GM21723 (cell line): ENCODE data around the gene CCDC183.
"Not testable (repeated sequence)": the region's sequence is repeated elsewhere in the genome, so short reads cannot be mapped to it uniquely, and the experiment has no call there.

Source experiments
- ATAC-seq: cut with Tn5 transposase; IDR thresholded peaks from one replicate; pipeline ENCODE4 v1.9.1; 2021; ENCODE audit warnings: mild to moderate bottlenecking, moderate library complexity; ENCODE audit not compliant: unreplicated experiment

The CCDC183 gene

DNA sequence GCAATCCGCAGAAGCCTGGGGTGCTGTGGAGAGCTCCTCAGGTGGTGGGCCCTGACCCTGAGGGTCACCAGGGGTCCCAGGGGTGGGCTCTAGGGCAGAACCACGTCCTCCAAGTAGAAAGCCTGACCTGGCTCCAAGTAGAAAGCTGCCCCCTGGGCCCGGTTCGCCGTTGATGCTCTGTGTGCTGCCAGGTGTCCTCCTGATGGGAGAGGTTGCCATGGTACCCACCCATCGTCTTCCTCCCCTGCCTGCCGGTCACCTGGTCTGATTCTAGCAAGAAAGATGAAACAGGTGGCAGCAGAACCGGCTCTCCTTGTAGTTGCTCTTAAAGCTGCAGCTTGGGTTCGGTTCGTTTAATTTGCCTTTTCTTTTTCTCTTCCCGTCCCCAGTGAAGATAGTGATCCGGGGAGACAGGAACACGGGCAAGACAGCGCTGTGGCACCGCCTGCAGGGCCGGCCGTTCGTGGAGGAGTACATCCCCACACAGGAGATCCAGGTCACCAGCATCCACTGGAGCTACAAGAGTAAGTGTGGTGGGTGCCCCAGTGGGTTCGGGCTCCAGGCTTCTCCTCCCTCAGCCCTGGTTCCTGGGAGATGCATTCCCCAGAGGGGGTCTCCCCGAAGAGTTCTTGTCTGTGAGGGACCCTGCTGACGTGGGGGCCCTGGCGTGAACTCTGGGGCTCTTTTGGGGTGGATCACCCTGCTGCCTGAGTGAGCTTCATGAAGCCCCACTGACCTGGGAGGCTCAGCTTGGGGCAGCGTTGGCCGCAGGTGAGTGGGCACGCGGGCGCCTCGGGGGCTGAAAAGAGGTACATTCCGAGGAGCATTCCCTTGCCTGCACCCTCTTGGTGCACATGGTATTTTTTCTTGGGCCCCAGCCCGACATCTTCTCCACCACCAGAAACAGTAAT is 27.3 kb downstream of the CCDC183 start:
- ATAC-seq: no peak

- no peak for ATAC-seq
Observed at GRCh38 chr9:136824496-136825225, 28.5 kb downstream of the CCDC183 start.

DNA sequence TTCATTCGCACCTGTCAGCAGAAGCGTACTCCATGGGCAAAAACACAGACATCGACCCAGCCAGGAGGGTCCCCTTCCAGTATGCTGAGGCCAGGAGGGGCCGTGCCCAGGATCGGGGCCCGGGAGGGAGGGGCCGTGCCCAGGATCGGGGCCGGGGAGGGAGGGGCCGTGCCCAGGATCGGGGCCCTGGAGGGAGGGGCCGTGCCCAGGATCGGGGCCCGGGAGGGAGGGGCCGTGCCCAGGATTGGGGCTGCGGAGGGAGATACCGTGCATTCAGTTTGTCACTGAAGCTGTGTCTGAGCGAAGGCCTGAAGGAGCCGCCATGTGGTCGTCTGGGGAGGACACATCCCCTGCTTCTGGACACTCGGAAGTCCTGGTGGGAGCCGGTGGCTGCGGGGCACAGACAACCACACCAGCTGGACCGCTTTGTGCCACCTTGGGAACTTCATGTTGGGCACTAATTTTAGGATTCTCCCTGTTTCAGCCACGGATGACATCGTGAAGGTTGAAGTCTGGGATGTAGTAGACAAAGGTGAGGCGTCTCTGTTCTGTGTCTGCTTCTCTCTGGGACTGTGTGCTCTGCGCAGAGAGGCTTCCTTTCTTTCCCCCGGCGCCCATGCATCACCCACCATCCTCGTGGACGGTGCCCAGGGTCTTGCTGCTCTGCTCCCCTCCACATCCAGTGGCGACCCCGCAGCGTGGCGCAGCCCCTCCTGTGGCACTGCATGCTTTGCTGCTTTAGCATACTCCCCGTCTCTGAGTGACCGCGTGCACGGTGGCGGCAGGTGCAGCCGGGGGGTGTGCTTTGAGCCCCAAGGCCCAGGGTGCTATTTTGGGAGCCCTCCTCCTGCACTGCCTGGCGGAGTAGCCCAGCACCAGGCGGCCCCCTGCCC is 29.4 kb downstream of the CCDC183 start:
- ATAC-seq: no peak

GRCh38 chr9:136826188-136826541 is 30.0 kb downstream of the CCDC183 start:
- ATAC-seq: no peak

- no peak for ATAC-seq
Observed at GRCh38 chr9:136826703-136827582, 30.8 kb downstream of the CCDC183 start.

- no peak for ATAC-seq
Observed at GRCh38 chr9:136827794-136828473, 31.8 kb downstream of the CCDC183 start.

DNA sequence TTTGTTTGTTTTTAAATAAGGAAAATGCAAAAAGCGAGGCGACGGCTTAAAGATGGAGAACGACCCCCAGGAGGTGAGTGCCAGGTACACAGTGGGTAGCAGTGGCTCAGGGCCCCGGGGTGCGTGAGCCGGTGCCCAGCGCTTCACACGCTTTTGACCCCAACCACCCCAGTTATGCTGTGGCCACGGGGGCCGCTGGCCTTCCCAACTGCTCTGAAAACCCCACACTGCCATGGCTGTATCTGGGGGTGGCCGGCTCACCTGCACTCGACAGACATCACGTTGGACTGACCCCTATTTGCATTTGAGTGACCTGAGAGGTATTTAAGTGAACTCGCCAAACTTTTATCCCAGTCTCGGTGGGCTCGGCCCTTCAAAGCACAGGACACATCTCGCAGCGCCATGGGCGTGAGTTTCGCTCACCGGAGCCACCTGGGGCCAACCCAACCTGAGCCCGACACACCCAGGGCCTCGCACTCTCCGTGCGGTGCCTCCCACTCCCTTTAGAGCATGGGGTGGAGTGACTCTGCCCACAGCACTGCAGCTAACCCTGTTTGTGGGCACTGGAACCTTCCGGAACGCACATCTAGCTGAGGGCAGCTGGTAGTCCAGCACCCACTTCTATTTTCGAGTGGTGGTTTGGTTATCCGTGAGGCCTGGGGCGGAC is 32.5 kb downstream of the CCDC183 start:
- ATAC-seq: no peak

DNA sequence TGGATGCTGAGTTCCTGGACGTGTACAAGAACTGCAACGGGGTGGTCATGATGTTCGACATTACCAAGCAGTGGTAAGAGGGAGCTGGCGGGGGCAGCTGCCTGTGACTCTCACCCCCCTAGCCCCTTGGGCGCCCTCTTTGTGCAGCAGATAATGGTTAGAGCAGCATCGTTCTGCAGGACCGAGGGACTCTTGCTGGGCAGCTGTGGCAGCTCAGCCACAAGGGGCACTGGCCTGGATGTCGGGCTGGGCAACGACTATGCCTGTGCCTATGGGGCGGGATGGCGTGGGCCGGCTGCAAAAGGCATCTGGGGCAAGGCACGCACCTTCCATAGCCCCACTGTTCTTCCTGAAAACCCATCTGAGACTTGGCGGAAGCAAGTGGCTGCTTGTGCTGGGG is 33.3 kb downstream of the CCDC183 start:
- no peak for ATAC-seq

DNA sequence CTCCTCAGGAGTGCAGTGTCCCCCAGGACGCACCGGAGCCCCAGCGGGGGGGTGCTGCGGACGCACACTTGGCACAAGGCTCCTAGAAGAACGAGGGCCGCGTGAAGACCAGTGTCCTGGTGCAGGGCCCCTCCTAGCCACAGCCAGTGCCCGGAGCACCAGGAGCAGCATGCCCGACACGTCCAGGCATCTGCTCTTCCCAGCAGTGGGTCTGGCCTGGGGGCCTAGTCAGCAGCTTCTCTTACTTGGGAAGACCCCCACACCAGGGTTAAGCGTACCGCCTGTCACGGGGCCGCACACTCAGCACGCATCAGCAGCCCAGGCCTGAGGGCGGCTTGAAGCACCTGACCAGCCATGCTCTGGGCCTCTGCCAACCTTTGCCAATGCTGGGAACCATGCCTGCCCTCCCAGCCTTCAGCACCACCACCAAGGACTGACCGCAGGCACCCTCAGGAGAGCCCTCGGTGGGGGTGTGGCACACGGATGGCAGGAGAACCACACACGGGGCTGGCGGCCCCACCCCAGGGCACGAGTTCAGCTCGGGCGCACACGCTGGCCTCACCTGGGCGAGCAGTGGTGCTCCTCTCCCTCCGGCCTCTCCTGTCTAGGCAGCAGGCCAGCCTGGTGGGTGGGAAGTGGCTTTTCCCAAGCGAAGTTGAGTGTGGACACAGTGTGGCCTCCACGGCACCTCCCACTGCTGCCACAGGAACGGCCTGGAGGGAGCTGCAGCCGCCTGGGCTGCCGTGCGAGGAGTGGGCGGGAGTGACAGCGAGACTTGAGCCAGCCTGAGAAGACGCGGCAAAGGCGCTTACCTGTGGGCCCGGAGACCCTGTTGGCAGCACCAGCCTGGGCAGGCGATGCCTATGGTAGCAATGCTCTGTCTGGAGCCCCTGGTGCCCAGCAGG is 34.1 kb downstream of the CCDC183 start:
- no peak for ATAC-seq

- ATAC-seq: no peak
Observed at GRCh38 chr9:136831002-136831719, 35.0 kb downstream of the CCDC183 start.

DNA sequence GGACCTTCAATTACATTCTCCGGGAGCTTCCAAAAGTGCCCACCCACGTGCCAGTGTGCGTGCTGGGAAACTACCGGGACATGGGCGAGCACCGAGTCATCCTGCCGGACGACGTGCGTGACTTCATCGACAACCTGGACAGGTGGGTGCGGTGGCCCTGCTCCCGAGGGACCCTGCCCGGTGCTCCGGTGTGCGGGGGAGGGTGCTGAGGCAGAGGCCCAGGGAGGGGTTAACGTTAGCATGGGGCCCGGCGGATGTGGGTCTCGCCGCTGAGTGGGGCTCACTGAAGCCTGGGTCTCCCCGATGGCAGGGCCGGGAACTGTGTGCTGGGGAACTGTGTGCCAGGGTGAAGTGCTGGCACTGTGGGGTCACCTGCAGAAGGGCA is 35.6 kb downstream of the CCDC183 start:
- ATAC-seq: no peak

DNA sequence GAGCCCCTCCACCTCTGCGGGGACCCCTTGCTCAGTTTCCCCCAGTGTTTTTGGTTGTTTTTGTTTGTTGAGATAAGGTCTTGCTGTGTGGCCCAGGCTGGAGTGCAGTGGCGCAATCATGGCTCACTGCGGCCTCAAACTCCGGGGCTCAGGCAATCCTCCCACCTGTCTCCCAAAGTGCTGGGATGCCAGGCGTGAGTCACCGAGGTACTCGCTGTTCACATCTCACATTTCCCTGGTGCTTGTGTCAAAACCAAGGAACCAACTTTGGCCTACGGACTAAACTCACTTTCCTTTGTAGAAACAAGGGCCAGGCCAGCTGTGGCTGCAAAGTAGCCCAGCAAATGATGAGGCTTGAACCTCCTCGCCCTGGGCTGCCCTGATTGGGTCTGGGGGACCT is 36.4 kb downstream of the CCDC183 start:
- no peak for ATAC-seq

GRCh38 chr9:136833381-136834048 is 37.4 kb downstream of the CCDC183 start:
- ATAC-seq: not testable (repeated sequence)

- no peak for ATAC-seq
Observed at GRCh38 chr9:136835162-136835931, 39.2 kb downstream of the CCDC183 start.

DNA sequence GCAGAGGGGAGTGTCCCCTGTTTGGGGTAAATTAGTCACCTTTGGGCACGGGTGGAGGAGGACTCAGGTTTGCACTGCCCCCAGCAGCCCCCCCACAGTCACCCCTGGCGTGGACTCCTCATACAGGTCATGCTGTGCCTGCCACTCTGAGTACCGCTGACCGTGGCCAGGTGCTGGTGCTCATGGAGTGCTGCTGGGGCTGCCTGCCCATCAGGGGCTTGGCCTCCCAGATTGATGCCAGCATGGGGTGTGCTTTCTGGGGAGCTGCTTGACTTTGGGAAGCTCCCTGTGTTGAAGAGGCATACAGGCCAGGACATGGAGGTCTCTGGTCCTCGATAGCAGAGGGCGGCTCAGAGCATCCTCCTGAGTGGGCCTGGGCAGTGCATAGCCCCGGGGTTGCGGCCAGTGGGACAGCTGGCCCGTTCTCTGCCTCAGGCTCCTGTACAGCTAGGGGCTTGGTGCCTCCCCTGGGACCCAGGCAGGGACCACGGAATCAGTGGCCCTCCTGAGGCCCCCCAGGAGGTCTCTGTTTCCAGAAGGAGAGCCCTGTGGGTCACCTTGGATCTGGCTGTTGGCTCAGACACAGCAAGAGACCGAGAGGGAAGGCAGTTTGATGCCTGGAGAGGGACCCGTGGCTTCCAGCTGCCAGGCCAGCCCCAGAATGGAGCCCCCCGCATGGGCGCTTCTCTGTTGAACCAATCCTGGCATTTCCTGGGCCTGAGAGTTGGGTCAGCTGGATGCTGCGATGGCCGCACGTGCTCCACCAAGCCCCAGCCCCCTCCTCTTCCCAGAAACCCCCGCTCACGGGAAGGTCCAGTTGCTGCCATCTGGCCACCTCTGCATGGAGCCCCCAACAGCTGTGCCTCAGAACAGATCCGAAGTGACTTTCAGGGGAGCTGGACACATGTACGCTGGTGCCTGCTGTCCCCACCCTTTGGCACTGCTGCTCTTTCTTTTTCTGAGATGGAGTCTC is 40.1 kb downstream of the CCDC183 start:
- ATAC-seq: no peak
